ENCODE data around the gene ARSB.
A peak's percentile ranks its signal among the peaks of the same experiment; 100 is the strongest.
"Not testable (repeated sequence)": the region's sequence is repeated elsewhere in the genome, so short reads cannot be mapped to it uniquely, and the experiment has no call there.

Gene ARSB

DNA sequence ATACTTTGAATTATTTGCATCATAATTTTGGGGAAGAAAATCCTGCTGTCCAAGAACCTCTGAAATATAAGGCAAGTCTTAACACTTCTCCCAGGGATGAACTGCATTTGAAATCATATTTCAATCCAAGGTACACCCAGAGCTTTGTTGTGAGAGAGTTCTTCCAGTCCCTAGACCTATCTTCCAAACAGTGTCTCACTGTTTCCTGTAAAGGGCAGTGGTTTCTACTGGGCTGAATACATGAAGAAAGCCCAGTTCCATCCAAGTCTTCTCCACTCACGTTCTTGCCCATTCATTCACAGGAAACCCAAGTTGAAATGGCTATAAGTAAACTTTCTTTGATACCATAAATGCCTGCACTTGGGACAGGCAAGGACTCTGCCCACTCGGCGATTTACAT, 228.3 kb downstream of the ARSB start:
- no peak for DNase-seq

DNA sequence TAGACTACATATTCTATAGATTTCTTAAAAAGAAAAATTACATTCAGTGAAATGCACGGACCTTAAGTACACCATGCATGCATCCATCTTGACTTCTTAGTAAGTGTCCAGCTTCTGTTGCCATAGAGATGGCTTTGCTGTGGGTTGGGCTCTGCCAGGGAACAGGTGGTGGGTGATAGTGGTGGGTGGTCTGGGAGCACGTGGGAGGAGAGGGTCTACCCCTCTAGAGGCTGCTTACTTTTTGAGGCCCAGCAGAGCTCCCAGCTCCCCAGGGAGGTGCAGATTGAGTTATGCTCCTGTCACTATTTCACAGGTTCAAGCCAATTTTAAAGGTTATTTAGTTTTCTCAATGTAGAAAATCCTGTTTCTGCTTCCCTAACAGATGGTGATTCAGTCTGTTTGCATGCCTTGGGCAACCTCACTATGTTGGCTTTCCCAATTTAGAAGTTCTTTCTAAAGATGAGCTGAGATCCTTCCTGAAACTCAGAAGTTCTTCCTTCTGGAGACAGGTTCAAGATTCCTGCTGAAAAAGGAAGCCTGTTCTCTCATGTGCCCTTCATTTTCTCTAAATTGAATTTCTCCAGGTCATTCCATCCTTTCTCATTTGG, 229.2 kb downstream of the ARSB start:
- peak in 2 of 58 donors; percentile 5 to 24 for DNase-seq

DNA sequence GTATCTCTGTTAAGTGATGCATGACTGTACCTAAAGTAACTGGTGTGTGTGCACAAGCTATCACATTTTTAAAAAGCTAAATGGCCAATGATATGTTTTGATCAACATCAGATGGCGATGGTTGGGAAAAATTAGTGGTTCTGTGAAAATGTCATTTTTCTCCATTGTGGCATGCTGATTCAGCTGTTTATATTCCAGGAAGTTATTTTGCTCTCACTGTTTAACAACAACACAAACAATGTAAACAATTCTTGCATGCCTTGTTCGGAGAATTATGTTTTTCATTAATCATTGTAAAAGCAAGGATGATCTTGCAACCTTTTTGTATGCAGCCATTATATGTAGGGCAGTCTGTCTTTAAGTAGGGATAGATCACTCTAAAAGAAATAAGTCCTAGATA, 230.5 kb downstream of the ARSB start:
- DNase-seq = no peak

DNA sequence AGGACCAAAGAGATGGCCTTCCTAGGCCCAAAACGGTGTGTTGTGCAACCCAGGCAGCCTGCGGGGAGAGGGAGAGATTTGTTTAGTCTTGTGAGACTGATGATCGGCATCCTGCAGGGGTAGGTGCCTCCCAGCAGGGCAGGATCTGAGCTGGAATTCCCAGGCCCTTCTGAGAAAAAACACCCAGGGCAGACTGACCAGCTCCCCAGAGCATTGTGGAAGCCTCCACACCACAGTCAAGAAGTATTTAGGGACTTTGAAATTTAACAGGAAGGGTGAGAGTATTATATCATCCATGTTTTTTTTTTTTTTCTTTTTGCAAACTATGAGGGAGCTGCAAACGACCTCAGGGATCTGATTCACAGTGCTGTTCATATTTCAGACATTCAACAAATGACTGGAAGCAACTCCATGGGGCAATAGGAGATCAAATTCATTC, 232.0 kb downstream of the ARSB start:
- DNase-seq = no peak

DNA sequence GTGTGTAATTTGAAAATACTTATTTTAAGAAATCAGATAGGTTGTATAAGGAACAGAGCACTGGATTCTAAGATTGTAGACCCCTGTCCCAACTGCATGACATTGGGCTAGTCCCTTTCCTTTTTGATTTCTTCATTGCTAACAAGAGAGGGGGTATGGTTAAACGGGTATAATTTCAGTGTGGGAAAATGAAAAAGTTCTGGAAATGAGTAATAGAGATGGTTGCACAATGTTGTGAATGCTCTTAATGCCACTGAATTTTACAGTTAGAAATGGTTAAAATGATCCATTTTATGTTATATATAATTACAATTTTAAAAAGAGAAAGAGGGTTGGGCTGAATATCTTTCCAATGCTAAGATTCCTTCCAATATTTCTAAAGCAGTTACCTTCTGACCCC, 233.2 kb downstream of the ARSB start:
- DNase-seq = no peak

DNA sequence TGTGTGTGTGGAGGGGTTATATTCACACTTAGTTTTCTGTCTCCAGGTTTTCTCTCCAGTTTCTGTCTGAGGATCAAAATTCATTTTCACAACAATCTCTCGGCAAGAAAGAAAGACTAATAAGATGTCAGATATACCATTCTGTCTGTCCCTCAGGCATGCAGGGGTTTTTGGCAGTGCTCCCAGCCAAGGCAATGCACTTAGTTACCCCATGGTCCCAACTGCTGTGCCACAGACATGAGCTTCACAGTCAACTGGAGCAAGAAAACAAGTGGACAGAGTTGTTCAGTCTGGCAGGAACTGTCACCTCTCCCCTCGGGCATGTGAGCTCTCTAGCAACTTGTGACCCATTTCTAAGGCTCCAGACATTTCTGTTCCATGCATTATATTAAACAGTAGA, 234.8 kb downstream of the ARSB start:
- DNase-seq = no peak

DNA sequence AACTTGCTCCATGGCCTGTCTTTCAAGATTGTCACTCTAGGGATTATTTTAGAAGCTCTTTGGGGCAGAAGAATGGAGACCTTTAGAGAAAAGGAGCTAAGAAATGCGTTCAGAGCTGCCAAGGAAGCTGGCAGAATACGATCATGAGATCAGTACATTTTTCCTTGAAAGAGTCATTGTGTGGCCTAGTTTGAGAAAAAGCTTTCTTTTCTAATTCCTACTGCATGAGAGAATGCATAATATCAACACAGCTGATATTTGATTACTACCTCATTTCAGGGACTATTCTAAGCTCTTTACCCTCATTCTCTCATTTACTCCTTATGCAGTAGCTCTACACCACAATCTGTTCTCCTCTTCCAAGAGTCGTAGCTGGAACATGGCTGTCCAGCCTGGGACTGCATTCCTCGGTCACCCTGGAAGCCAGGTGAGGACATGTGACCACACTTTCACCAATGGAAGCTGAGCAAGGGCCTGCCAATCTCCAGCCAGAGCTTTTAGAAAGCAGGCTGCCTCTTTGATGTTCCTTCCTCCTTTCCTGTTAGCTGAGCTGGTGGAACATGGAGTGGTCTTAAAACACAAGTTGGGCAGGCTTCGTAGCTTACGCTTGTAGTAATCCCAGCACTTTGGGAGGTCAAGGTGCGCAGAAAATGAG, 237.3 kb downstream of the ARSB start:
- DNase-seq = peak in 3 of 58 donors; percentile 11 to 51 (median 36)

DNA sequence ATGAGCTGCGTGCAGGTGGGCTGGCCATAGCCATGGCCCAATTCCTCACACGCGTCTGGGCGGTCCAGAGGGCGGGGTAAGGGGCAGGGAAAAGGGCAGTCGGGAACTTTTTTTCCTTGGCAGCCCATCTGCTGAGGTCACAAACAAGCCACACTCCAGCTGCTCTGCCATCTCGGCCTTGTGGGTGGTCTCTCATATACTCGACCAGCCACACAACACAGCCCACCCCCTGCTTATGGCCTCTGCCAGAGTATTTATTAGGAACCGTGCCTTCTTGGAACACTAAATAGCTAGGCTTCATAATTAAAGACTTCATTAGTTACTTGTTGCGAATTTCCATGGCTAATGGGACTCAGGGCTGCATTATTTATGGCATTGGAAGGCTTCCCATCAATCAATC, 238.1 kb downstream of the ARSB start:
- DNase-seq = peak in 33 of 58 donors; percentile 5 to 73 (median 28)

DNA sequence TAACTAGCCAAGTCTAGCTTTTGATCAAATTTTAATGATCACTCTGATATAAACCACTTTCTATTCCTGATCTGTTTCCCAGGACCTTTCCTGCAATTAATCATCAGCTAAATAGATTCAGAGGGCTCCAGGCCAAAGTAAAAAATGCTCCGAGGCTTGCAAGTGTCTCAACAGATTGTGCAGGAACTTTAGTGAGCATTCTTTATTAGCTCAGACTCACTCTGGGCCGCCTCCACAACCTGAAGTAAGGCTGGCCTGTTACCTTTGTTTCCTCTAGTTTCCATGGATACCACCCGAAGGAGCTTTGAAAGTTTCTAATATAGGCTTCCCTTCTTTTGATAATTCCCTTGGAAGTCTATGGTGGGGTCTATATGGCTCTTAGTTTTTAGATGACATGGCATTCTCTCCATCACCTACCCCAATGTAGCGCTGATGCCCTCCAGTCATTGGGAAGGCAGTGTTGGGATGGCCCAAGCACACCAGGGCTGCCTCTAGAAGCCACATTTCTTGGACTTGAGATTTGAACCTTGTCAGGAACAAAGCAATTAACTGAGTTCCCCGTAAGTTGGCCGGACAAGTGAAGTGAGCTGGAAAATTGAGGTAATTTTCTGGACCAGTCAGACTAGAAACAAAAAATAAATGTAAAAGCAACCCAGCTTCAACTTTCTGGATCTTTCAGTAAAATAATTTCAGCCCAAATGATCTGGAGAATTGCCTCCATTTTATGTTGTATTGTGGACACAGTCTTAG, 238.9 kb downstream of the ARSB start:
- peak in 1 of 58 donors; percentile 2 for DNase-seq

DNA sequence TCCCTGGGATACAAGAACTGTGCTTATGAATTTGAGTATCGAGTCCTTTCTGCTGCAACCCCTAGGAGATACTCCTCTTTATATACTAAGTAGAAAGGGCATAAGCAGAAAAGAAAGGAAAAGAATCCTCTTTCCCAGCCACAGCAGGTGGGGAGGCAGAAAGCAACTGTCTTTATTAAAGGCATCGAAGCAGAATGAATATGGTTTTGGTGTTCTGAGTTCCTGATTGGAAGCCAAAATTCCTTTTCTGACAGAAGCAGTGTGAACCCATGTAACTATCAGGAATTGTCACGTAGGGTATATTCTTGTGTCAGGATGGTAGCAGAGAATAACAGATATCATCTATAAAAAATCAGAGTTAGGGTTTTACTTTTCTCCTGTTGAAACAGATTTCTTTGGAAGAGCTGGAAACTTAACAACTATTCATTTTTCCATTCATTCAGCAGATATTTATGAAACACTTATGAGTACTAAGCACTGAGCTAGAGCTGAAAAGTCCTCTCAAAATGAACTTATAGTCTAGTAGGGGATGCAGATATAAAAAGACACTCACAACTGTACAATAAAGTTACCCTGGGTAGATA, 240.1 kb downstream of the ARSB start:
- DNase-seq = no peak

DNA sequence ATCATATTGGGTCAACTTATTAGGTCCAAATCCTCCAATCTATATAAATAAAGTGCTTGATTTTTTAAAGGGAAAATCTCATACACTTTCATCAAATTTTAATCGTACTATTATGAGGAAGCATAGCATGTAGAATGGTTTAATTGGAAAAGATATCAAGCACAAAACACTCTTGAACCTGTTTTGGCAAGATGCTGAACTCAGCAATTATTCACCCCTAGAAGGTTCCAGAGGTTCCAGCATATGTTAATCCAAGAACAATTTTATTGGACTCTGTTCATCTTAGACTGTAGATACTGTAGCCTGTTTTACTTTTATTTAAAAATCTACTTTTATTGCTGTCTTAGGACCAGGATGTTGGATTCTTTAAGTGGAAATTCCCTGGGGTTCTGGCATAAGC, 244.1 kb downstream of the ARSB start:
- DNase-seq = no peak

DNA sequence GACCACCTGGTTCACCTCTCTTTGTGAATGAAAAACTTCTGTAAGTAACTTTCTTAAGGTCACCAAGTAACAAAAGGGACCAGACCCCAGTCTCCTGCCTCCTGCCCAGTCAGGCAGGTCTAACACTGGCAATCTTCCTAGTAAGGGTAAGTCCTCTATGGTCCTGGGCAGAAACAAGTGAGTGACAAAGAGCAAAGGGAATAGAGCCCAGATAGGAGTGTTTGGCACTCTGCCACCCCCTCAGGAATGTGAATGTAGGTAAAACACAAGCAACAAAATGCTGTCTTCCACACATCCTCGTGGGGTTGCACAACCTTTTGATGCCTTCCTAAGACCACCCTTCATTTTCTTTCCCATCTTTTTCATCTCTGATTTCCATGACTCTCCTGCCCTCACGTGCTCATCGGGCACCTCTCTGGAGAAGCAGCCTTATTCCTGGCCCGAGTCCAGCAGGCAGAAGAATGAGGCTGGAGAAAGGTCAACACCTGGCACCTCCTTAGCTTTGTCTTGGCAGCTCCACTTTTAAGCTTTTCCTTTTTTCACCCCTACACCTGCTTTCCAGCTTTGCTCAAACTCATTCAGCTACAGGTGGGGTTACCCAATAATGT, 246.3 kb downstream of the ARSB start:
- DNase-seq = no peak

DNA sequence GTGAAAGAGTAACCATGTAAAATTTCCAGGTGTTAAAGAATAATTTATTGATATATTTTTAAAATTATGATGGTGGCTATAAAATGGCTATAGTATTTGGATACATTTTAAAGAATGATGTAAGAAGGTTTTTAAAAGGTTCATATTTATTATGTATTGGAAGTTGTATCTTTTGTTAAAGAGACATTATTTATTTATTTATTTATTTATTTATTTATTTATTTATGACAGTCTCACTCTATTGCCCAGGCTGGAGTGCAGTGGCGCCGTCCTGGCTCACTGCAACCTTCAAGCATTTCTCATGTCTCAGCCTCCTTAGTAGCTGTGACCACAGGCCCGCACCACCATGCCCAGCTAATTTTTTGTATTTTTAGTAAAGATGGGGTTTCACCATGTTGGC, 247.0 kb downstream of the ARSB start:
- DNase-seq = no peak

DNA sequence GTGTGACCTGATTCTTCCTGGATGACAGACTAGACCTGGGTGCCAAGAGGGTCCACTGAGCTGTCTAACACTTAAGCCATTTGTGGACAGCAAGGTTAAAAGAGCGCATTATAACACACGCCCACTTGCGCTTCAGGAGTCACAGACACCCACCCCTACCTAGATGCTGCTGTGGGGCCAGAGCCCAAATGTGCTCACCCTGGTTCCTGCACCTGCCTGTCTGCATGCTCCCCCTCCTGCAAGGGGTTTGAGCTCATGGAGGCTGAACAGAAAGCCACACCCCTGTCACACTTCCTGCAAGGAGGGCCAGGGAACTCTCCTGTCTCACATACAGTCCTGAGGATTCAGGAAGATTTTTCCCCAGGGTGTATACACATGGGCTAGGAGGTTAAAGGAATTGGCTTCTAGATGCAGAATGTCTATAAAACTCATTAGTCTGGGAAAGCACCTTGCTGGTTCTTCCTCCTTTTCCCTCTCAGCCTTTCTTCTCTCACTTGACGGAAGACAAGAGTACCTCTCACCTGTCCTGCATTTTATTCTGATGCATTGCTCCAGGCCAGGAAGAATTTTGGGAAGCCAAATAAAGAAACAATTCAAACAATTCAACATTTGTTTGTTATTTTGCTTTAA, 249.2 kb downstream of the ARSB start:
- no peak for DNase-seq

DNA sequence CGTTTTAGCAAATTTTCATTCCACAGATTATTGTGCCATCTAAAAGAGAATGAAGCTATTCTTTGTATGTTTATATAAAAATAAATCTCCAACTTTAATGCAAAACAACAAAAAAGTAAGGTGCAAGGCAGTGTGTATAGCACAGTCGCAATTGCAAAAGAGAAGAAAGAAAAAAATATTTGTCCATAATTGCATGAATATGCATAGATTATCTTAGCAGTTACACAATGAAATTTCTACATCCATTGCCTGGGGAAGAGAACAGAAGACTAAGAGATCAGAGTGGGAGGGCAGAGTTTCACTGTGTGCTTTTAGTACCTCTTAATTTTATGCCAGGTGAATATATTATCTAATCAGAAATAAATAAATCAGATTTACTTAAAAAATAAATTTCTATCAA, 250.2 kb downstream of the ARSB start:
- no peak for DNase-seq

DNA sequence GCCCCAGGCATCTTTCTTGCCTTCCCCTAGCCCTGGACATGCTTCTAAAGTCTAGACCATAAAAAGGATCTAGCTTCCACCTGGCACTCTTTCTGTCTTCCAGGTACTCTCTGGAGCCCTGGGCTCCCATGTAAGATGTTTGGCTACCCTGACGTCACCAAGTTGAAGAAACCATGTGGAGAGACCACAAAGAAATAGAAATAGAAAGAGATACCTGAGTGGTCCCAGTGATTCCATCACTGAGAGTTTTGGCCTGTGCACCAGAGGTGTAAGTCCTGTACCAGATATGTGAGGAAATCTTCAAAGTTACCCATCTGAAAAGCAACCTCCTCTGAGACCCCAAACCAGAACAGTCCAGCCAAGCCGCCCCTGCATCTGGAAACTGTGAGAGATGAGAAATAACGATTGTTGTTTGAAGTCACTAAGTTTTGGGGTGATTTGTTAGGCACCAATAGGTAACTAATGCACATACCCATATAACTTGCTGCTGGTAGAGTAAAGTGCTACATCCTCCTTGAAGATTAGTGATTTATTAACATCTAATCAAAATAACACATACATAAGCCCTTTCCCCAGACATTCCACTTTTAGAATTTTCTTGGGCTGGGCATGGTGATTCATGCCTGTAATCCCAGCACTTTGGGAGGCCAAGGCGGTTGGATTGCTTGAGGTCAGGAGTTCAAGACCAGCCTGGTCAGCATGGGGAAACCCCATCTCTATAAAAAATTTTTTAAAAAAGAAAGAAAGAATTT, 250.8 kb downstream of the ARSB start:
- no peak for DNase-seq

DNA sequence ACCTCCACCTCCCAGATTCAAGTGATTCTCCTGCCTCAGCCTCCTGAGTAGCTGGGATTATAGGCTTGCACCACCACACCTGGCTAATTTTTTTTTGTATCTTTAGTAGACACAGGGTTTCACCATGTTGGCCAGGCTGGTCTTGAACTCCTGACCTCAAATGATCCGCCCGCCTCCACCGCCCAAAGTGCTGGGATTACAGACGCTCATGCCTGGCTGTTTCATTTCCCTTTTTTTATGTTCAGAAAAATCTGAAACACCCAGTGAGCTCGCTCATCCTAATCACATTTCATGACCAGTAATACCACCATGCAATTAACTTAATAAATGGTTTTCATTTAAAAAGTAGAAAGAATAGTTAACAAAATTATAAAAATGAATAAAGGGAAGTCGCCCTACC, 252.4 kb downstream of the ARSB start:
- DNase-seq = not testable (repeated sequence)

DNA sequence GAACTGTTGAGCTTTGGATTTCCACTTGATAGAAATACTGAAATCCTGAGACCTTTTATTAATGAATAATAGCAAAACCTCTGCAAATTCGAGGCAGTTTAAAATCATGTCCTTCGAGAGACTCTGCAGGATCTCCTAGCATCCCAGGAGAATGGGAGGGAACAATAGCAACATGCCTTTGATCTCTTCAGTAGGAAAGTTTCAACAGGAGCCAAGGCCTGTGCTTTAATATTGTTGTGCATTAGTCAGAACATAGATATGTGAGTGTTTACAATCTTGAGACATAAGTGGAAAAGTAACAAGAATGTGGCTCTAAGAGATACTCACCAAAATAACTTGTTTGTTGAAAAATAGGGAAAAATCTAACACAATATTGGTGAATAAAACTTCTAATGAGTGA, 253.2 kb downstream of the ARSB start:
- no peak for DNase-seq

DNA sequence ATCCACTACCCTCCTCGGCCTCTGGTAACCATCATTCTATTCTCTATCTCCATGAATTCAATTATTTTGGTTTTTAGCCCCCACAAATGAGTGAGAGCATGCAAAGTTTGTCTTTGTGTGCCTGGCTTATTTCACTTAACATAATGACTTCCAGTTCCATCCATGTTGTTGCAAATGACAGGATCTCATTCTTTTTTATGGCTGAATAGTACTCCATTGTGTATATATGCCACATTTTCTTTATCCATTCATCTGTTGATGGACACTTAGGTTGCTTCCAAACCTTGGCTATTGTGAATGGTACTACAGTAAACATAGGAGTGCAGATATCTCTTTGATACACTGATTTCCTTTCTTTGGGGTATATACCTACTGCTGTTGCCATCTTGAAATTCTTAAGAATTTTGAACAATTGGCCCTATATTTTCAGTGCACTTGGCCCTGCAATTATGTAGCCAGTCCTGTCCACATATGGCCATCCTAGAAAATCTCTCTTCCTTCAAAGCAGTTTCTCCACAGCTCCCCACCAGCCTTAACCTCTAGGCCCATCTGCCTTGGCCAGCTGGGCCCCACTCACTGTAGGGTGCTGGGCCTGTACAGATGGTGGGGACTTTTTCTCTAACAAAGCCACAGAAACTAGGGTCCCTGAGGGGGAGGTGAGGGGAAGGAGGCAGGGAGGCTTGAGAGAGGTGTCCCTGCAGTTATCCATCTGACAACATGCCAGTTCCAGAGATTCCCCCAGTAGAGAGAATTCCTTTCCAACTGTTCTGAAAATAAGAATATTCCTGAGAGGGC, 254.6 kb downstream of the ARSB start:
- DNase-seq = no peak

Measured in anterior cingulate cortex (tissue), 58 donors.